IPS DF 4.7 (cell line): ENCODE measurements around the gene SUSD5.

ENCODE experiments used
- DNase-seq: peaks from one replicate; pipeline ENCODE4 v3.0.0-alpha.2; 2013; ENCODE audit warnings: low spot score; ENCODE audit errors: extremely low read depth

SUSD5 gene

GRCh38 chr3:33218446-33219174 is at the start of gene SUSD5:
Gene SUSD5 (minus strand): TSS chr3:33218810. CDS start chr3:33218797, 13 bp downstream.
- DNase-seq, result no peak

- DNase-seq, result no peak
These were observed 41.5 kb upstream of the SUSD5 start for GRCh38 chr3:33260104-33260503.

GRCh38 chr3:33256249-33256648 is 37.6 kb upstream of the SUSD5 start:
- no peak for DNase-seq

GRCh38 chr3:33250712-33251111 is 32.1 kb upstream of the SUSD5 start:
- DNase-seq, result no peak

GRCh38 chr3:33246786-33247185 is 28.2 kb upstream of the SUSD5 start:
- no peak for DNase-seq

GRCh38 chr3:33240261-33240660 is 21.7 kb upstream of the SUSD5 start:
- DNase-seq, result no peak

- DNase-seq, result no peak
These were observed 20.3 kb upstream of the SUSD5 start for GRCh38 chr3:33238923-33239322.

- no peak for DNase-seq
These were observed 18.8 kb upstream of the SUSD5 start for GRCh38 chr3:33237439-33237838.

GRCh38 chr3:33236005-33236404 is 17.4 kb upstream of the SUSD5 start:
- DNase-seq, result no peak

GRCh38 chr3:33233884-33234283 is 15.3 kb upstream of the SUSD5 start:
- no peak for DNase-seq

- DNase-seq, result no peak
These were observed 13.3 kb upstream of the SUSD5 start for GRCh38 chr3:33231756-33232465.

GRCh38 chr3:33229947-33230346 is 11.3 kb upstream of the SUSD5 start:
- no peak for DNase-seq

GRCh38 chr3:33229066-33229465 is 10.5 kb upstream of the SUSD5 start:
- DNase-seq, result no peak

GRCh38 chr3:33221241-33221640 is 2.6 kb upstream of the SUSD5 start:
- DNase-seq, result no peak

GRCh38 chr3:33219175-33219487 is 521 bp upstream of the SUSD5 start:
- no peak for DNase-seq

GRCh38 chr3:33217866-33218445 is 654 bp downstream of the SUSD5 start:
- no peak for DNase-seq

- no peak for DNase-seq
These were observed 2.9 kb downstream of the SUSD5 start for GRCh38 chr3:33215739-33216138.

GRCh38 chr3:33212406-33212805 is 6.2 kb downstream of the SUSD5 start:
- no peak for DNase-seq

- no peak for DNase-seq
These were observed 7.2 kb downstream of the SUSD5 start for GRCh38 chr3:33211444-33211843.

GRCh38 chr3:33209357-33209756 is 9.3 kb downstream of the SUSD5 start:
- DNase-seq, result no peak

GRCh38 chr3:33202711-33203457 is 15.7 kb downstream of the SUSD5 start:
- DNase-seq, result no peak

GRCh38 chr3:33201195-33201594 is 17.4 kb downstream of the SUSD5 start:
- no peak for DNase-seq
